K562 (cell line): ENCODE results near the gene BIRC3. TPM values are rescaled to one million over a fixed set of nuclear protein-coding genes. Genes with fewer than 3 reads are reported as not detected.

Experiments
- EWSR1 ChIP-seq: fragments of 450-650 bp; IDR thresholded peaks from 2 replicates; pipeline ENCODE4 v1.6.1; 2018; ENCODE audit warnings: borderline replicate concordance, mild to moderate bottlenecking, low read depth, moderate library complexity; ENCODE audit not compliant: partially characterized antibody
- GTF2F1 ChIP-seq: IDR thresholded peaks from 2 replicates; pipeline ENCODE4 v1.6.1; 2011; ENCODE audit warnings: low read depth, low read length, improper control_type of control experiment
- HDAC2 ChIP-seq: fragments of 450-650 bp; IDR thresholded peaks from 2 replicates; pipeline ENCODE4 v1.6.1; 2016; ENCODE audit warnings: mild to moderate bottlenecking
- HNRNPUL1 ChIP-seq: fragments of 200-400 bp; formaldehyde crosslinking; IDR thresholded peaks from 2 replicates; pipeline ENCODE4 v1.6.1; 2017; ENCODE audit warnings: low read length
- IFI16 ChIP-seq: fragments of 250-450 bp; sonication (Bioruptor Pico); IDR thresholded peaks from 2 replicates; pipeline ENCODE4 v2.1.2; 2022; ENCODE audit warnings: mild to moderate bottlenecking, inconsistent platforms
- MTA2 ChIP-seq: fragments of 450-650 bp; IDR thresholded peaks from 2 replicates; pipeline ENCODE4 v1.6.1; 2016; ENCODE audit warnings: low read depth
- TSC22D4 ChIP-seq: fragments of 450-650 bp; IDR thresholded peaks from 2 replicates; pipeline ENCODE4 v1.6.1; 2016; ENCODE audit warnings: missing genetic modification characterization, missing biosample characterization, control low read depth
- ZBTB1 ChIP-seq: sonication (generic); formaldehyde crosslinking; IDR thresholded peaks from 2 replicates; pipeline ENCODE4 v1.8.1; 2023; ENCODE audit warnings: missing genetic modification reagents, low read depth, mild to moderate bottlenecking, borderline replicate concordance
- ZNF324 ChIP-seq: fragments of 250-450 bp; sonication (Bioruptor Pico); IDR thresholded peaks from 2 replicates; pipeline ENCODE4 v1.4.0; 2020; ENCODE audit warnings: mild to moderate bottlenecking
- ZNF551 ChIP-seq: fragments of 250-450 bp; sonication (Bioruptor Pico); IDR thresholded peaks from 2 replicates; pipeline ENCODE4 v1.5.0; 2021; ENCODE audit warnings: mild to moderate bottlenecking, moderate library complexity
- polyA plus RNA-seq, 8 experiments: library from polyadenylated mRNA; depleted of rRNA in 4 of 8; stranded (reverse) in 5 of 8; unstranded in 3 of 8; fragments of >200 nt; fragmentation: Nextera tagmentation in 2 of 8; fragmentation: Illumina TruSeq in 1 of 8; extraction: Ambion mirVana in 2 of 8; extraction: Trizol in 1 of 8; gene quantifications; 2 replicates each; pipeline versions ENCODE4 v1.2.1 to v1.2.3, GENCODE V29; 2011 to 2014; ENCODE audit warnings: inconsistent platforms in 1 of 8, missing spikeins in 1 of 8
- total RNA-seq, 7 experiments: library from RNA; depleted of rRNA in 6 of 7; stranded (reverse); fragments of >200 nt in 6 of 7; fragmentation: Illumina TruSeq in 2 of 7; extraction: Trizol in 2 of 7; gene quantifications; 2 replicates each; pipeline versions ENCODE4 v1.2.1 to v1.2.3, GENCODE V29; 2011 to 2021; ENCODE audit warnings: low replicate concordance in 1 of 7
- TF ChIP-seq, protein P1 (sequence below), 2 experiments: fragments of 150-350 bp in 1 of 2; IDR thresholded peaks; 2 replicates each; pipeline ENCODE4 v1.6.1; 2012 to 2016; ENCODE audit warnings: low read depth in 2 of 2, low read length in 2 of 2, mild to moderate bottlenecking in 1 of 2, moderate library complexity in 1 of 2
- TF ChIP-seq, protein P2 (sequence below): fragments of 450-650 bp; conservative IDR thresholded peaks from 2 replicates; pipeline ENCODE4 v1.6.1; 2016; ENCODE audit warnings: missing genetic modification characterization, low read depth, mild to moderate bottlenecking, missing compliant biosample characterization, moderate library complexity
- TF ChIP-seq, protein P3 (sequence below): fragments of 250-450 bp; sonication (Bioruptor Pico); IDR thresholded peaks from 2 replicates; pipeline ENCODE4 v1.8.0; 2022; ENCODE audit warnings: inconsistent platforms, mild to moderate bottlenecking, moderate library complexity, borderline replicate concordance
- TF ChIP-seq, protein P4 (sequence below): fragments of 150-350 bp; IDR thresholded peaks from 2 replicates; pipeline ENCODE4 v1.6.1; 2014; ENCODE audit warnings: low read depth, mild to moderate bottlenecking, low read length, borderline replicate concordance
- TF ChIP-seq, protein P5 (sequence below): fragments of 250-450 bp; sonication (Bioruptor Pico); IDR thresholded peaks from 2 replicates; pipeline ENCODE4 v1.4.0; 2020; ENCODE audit warnings: mild to moderate bottlenecking, moderate library complexity
- TF ChIP-seq, protein P6 (sequence below): fragments of 250-450 bp; sonication (Bioruptor Pico); IDR thresholded peaks from 2 replicates; pipeline ENCODE4 v1.6.1; 2021; ENCODE audit warnings: mild to moderate bottlenecking

BIRC3 gene
- total and polyA plus RNA-seq, 9 of the 15 experiments (the other 6 are each of a cell fraction or from before 2014, with no cell fraction given), result 0.08 to 0.42 (median 0.18) TPM

DNA sequence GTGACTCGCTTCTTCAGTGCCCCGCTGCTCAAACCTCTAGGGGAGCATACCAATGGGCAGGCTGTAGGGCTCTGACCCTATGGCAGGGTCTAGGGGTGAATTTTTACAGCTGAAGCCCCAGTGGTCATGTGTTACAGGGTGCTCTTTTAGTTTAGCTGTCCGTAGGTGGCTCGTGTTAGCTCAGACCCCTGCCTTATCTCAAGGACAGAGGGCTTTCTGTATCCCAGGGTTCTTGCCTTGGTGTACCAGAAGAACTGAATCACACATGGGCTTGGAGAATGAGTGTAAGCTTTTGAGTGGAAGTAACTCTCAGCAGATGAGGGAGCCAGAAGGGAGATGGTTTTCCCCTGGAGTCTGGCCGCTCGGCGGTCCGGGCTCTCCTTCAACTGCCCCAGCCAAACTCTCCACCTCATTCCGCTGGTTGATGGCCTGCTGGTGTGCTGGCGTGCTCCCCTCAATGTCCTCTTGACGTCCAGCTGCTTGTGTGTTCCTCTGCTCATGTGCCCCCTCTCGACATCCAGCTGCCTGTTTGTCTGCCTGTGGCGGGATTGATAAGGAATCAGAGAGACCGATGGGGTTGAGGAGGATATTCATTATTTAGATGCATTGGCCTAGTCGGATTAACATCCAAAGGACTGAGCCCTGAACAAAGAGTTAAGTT lies 67.3 kb downstream of the BIRC3 start (continued):
- TF ChIP-seq, protein P1, sequence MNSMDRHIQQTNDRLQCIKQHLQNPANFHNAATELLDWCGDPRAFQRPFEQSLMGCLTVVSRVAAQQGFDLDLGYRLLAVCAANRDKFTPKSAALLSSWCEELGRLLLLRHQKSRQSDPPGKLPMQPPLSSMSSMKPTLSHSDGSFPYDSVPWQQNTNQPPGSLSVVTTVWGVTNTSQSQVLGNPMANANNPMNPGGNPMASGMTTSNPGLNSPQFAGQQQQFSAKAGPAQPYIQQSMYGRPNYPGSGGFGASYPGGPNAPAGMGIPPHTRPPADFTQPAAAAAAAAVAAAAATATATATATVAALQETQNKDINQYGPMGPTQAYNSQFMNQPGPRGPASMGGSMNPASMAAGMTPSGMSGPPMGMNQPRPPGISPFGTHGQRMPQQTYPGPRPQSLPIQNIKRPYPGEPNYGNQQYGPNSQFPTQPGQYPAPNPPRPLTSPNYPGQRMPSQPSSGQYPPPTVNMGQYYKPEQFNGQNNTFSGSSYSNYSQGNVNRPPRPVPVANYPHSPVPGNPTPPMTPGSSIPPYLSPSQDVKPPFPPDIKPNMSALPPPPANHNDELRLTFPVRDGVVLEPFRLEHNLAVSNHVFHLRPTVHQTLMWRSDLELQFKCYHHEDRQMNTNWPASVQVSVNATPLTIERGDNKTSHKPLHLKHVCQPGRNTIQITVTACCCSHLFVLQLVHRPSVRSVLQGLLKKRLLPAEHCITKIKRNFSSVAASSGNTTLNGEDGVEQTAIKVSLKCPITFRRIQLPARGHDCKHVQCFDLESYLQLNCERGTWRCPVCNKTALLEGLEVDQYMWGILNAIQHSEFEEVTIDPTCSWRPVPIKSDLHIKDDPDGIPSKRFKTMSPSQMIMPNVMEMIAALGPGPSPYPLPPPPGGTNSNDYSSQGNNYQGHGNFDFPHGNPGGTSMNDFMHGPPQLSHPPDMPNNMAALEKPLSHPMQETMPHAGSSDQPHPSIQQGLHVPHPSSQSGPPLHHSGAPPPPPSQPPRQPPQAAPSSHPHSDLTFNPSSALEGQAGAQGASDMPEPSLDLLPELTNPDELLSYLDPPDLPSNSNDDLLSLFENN (IDR thresholded peaks at IDR 0.05; ENCODE audit: low read depth in 2 of 2, low read length in 2 of 2), result no peak
- TF ChIP-seq HNRNPUL1 (no peak), ZNF324 (CRISPR knock-in tag) (no peak), MTA2 (no peak), HDAC2 (peak; percentile 46; the same call in 1 of the 2 replicates), IFI16 (CRISPR knock-in tag) (no peak), EWSR1 (no peak), ZBTB1 (no peak), GTF2F1 (no peak), TSC22D4 (tag) (no peak), ZNF551 (CRISPR knock-in tag) (no peak)
- TF ChIP-seq, protein P2, sequence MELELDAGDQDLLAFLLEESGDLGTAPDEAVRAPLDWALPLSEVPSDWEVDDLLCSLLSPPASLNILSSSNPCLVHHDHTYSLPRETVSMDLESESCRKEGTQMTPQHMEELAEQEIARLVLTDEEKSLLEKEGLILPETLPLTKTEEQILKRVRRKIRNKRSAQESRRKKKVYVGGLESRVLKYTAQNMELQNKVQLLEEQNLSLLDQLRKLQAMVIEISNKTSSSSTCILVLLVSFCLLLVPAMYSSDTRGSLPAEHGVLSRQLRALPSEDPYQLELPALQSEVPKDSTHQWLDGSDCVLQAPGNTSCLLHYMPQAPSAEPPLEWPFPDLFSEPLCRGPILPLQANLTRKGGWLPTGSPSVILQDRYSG (tag), result no peak
- TF ChIP-seq, protein P3, sequence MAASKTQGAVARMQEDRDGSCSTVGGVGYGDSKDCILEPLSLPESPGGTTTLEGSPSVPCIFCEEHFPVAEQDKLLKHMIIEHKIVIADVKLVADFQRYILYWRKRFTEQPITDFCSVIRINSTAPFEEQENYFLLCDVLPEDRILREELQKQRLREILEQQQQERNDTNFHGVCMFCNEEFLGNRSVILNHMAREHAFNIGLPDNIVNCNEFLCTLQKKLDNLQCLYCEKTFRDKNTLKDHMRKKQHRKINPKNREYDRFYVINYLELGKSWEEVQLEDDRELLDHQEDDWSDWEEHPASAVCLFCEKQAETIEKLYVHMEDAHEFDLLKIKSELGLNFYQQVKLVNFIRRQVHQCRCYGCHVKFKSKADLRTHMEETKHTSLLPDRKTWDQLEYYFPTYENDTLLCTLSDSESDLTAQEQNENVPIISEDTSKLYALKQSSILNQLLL, result no peak
- TF ChIP-seq, protein P4, sequence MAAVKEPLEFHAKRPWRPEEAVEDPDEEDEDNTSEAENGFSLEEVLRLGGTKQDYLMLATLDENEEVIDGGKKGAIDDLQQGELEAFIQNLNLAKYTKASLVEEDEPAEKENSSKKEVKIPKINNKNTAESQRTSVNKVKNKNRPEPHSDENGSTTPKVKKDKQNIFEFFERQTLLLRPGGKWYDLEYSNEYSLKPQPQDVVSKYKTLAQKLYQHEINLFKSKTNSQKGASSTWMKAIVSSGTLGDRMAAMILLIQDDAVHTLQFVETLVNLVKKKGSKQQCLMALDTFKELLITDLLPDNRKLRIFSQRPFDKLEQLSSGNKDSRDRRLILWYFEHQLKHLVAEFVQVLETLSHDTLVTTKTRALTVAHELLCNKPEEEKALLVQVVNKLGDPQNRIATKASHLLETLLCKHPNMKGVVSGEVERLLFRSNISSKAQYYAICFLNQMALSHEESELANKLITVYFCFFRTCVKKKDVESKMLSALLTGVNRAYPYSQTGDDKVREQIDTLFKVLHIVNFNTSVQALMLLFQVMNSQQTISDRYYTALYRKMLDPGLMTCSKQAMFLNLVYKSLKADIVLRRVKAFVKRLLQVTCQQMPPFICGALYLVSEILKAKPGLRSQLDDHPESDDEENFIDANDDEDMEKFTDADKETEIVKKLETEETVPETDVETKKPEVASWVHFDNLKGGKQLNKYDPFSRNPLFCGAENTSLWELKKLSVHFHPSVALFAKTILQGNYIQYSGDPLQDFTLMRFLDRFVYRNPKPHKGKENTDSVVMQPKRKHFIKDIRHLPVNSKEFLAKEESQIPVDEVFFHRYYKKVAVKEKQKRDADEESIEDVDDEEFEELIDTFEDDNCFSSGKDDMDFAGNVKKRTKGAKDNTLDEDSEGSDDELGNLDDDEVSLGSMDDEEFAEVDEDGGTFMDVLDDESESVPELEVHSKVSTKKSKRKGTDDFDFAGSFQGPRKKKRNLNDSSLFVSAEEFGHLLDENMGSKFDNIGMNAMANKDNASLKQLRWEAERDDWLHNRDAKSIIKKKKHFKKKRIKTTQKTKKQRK, result no peak
- TF ChIP-seq, protein P5, sequence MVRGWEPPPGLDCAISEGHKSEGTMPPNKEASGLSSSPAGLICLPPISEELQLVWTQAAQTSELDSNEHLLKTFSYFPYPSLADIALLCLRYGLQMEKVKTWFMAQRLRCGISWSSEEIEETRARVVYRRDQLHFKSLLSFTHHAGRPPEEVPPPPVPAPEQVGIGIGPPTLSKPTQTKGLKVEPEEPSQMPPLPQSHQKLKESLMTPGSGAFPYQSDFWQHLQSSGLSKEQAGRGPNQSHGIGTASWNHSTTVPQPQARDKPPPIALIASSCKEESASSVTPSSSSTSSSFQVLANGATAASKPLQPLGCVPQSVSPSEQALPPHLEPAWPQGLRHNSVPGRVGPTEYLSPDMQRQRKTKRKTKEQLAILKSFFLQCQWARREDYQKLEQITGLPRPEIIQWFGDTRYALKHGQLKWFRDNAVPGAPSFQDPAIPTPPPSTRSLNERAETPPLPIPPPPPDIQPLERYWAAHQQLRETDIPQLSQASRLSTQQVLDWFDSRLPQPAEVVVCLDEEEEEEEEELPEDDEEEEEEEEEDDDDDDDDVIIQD, result no peak
- TF ChIP-seq, protein P6, sequence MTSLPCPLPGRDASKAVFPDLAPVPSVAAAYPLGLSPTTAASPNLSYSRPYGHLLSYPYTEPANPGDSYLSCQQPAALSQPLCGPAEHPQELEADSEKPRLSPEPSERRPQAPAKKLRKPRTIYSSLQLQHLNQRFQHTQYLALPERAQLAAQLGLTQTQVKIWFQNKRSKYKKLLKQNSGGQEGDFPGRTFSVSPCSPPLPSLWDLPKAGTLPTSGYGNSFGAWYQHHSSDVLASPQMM, result no peak
